ENCODE results near the gene NRIP3. TPM values are rescaled to one million over a fixed set of nuclear protein-coding genes. Genes with fewer than 3 reads are reported as not detected.

The NRIP3 gene
- total and polyA plus RNA-seq, 9 of the 15 experiments (the other 6 are each of a cell fraction or from before 2014, with no cell fraction given), result 4.4 to 18.7 (median 11.6) TPM

GRCh38 chr11:9001736-9002135 lies 2.1 kb downstream of the NRIP3 start (continued):
- no peak for TF ChIP-seq ZNF174 (CRISPR knock-in tag; IDR thresholded peaks at IDR 0.05)
- TF ChIP-seq ARNT (IDR thresholded peaks at IDR 0.05), result no peak
- TF ChIP-seq MAX (CRISPR knock-in tag; IDR thresholded peaks at IDR 0.05), result peak; percentile 64; the same call in 1 of the 2 replicates
- peak; percentile 36 to 45; a peak in 2 of 4 replicates for TF ChIP-seq MAZ (CRISPR knock-in tag; conservative IDR thresholded peaks at IDR 0.05 in 1 of 2, IDR thresholded peaks at IDR 0.05 in 1 of 2)
- TF ChIP-seq, protein P1, sequence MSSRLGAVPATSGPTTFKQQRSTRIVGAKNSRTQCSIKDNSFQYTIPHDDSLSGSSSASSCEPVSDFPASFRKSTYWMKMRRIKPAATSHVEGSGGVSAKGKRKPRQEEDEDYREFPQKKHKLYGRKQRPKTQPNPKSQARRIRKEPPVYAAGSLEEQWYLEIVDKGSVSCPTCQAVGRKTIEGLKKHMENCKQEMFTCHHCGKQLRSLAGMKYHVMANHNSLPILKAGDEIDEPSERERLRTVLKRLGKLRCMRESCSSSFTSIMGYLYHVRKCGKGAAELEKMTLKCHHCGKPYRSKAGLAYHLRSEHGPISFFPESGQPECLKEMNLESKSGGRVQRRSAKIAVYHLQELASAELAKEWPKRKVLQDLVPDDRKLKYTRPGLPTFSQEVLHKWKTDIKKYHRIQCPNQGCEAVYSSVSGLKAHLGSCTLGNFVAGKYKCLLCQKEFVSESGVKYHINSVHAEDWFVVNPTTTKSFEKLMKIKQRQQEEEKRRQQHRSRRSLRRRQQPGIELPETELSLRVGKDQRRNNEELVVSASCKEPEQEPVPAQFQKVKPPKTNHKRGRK (tag; IDR thresholded peaks at IDR 0.05), result no peak
- peak; percentile 42; the same call in 1 of the 2 replicates for TF ChIP-seq SPI1 (IDR thresholded peaks at IDR 0.05; ENCODE audit: borderline replicate concordance, low read depth, low read length)
- no peak for TF ChIP-seq BRF2 (IDR thresholded peaks at IDR 0.05; ENCODE audit: borderline replicate concordance, insufficient read depth, insufficient read length)
- TF ChIP-seq POLR2B (IDR thresholded peaks at IDR 0.05; ENCODE audit: low read depth, partially characterized antibody), result no peak
- no peak for TF ChIP-seq BRF1 (IDR thresholded peaks at IDR 0.05; ENCODE audit: borderline replicate concordance, extremely low read depth, insufficient read length)
- no peak for TF ChIP-seq POLR2H (tag; IDR thresholded peaks at IDR 0.05; ENCODE audit: low read depth)
- TF ChIP-seq NR0B1 (IDR thresholded peaks at IDR 0.05; ENCODE audit: partially characterized antibody), result no peak
- TF ChIP-seq, protein P2, sequence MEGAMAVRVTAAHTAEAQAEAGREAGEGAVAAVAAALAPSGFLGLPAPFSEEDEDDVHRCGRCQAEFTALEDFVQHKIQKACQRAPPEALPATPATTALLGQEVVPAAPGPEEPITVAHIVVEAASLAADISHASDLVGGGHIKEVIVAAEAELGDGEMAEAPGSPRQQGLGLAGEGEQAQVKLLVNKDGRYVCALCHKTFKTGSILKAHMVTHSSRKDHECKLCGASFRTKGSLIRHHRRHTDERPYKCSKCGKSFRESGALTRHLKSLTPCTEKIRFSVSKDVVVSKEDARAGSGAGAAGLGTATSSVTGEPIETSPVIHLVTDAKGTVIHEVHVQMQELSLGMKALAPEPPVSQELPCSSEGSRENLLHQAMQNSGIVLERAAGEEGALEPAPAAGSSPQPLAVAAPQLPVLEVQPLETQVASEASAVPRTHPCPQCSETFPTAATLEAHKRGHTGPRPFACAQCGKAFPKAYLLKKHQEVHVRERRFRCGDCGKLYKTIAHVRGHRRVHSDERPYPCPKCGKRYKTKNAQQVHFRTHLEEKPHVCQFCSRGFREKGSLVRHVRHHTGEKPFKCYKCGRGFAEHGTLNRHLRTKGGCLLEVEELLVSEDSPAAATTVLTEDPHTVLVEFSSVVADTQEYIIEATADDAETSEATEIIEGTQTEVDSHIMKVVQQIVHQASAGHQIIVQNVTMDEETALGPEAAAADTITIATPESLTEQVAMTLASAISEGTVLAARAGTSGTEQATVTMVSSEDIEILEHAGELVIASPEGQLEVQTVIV (CRISPR knock-in tag; IDR thresholded peaks at IDR 0.05; ENCODE audit: borderline replicate concordance), result no peak
- TF ChIP-seq PTTG1 (tag; IDR thresholded peaks at IDR 0.05; ENCODE audit: low read depth), result no peak
- no peak for TF ChIP-seq CHD1 (IDR thresholded peaks at IDR 0.05; ENCODE audit: low read length)
- peak in 1 of 2 experiments; percentile 6; a peak in 1 of 4 replicates for TF ChIP-seq RAD21 (CRISPR knock-in tag; conservative IDR thresholded peaks at IDR 0.05 in 1 of 2, IDR thresholded peaks at IDR 0.05 in 1 of 2)
- peak in 1 of 2 experiments; percentile 59; a peak in 1 of 3 replicates for TF ChIP-seq CBX3 (IDR thresholded peaks at IDR 0.05; ENCODE audit: borderline replicate concordance in 1 of 2, low read length in 2 of 2)
- no peak; the same call in 1 of the 2 replicates for TF ChIP-seq CREM (IDR thresholded peaks at IDR 0.05; ENCODE audit: low read depth)
- peak; percentile 90 for TF ChIP-seq ZNF12 (CRISPR knock-in tag; IDR thresholded peaks at IDR 0.05)
- TF ChIP-seq, protein P3, sequence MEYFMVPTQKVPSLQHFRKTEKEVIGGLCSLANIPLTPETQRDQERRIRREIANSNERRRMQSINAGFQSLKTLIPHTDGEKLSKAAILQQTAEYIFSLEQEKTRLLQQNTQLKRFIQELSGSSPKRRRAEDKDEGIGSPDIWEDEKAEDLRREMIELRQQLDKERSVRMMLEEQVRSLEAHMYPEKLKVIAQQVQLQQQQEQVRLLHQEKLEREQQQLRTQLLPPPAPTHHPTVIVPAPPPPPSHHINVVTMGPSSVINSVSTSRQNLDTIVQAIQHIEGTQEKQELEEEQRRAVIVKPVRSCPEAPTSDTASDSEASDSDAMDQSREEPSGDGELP (CRISPR knock-in tag; IDR thresholded peaks at IDR 0.05; ENCODE audit: borderline replicate concordance), result no peak
- TF ChIP-seq RBM25 (IDR thresholded peaks at IDR 0.05; ENCODE audit: low read depth, low read length, severe bottlenecking), result no peak

Measured in K562 (cell line).